GM23338 (cell line): ENCODE results near the gene VSIR. TPM values are rescaled to one million over a fixed set of nuclear protein-coding genes. Genes with fewer than 3 reads are reported as not detected.

ENCODE experiments used
- ATAC-seq: fragments of 200-7000 bp; cut with Tn5 transposase; 3 replicates; pipeline ENCODE4 v1.9.1; 2020
- DNase-seq: peaks from one replicate; pipeline ENCODE4 v3.0.0-alpha.2; 2015; ENCODE audit warnings: low spot score
- H2AFZ ChIP-seq: fragments of 200-600 bp; sonication (generic); 2 replicates; pipeline ENCODE4 v1.8.0; 2016; ENCODE audit warnings: antibody characterized with exemption, mild to moderate bottlenecking, moderate library complexity
- H3F3A ChIP-seq: fragments of 200-600 bp; sonication (generic); replicated peaks from 2 replicates; pipeline ENCODE4 v1.8.0; 2017; ENCODE audit warnings: antibody characterized with exemption, mixed run types, low read depth
- H3K27ac ChIP-seq: fragments of 200-600 bp; sonication (generic); 2 replicates; pipeline ENCODE4 v1.6.1; 2016; ENCODE audit warnings: low read depth
- H3K27me3 ChIP-seq: fragments of 200-600 bp; sonication (generic); 2 replicates; pipeline ENCODE4 v1.8.0; 2016; ENCODE audit warnings: mild to moderate bottlenecking, mixed run types, moderate library complexity; ENCODE audit not compliant: insufficient read depth
- H3K36me3 ChIP-seq: fragments of 200-600 bp; sonication (generic); 2 replicates; pipeline ENCODE4 v1.8.0; 2016; ENCODE audit warnings: mild to moderate bottlenecking; ENCODE audit not compliant: insufficient read depth
- H3K4me1 ChIP-seq: fragments of 200-600 bp; sonication (generic); 2 replicates; pipeline ENCODE4 v1.8.0; 2016; ENCODE audit warnings: mild to moderate bottlenecking, moderate library complexity; ENCODE audit not compliant: insufficient read depth
- H3K4me2 ChIP-seq: fragments of 200-600 bp; sonication (generic); 2 replicates; pipeline ENCODE4 v1.7.1; 2017; ENCODE audit warnings: mixed run types
- H3K4me3 ChIP-seq: fragments of 200-600 bp; sonication (generic); 2 replicates; pipeline ENCODE4 v1.6.1; 2016; ENCODE audit warnings: mixed run types
- H3K79me2 ChIP-seq: fragments of 200-600 bp; sonication (generic); replicated peaks from 2 replicates; pipeline ENCODE4 v1.8.0; 2017; ENCODE audit warnings: mild to moderate bottlenecking; ENCODE audit not compliant: insufficient read depth
- H3K9me2 ChIP-seq: fragments of 200-600 bp; sonication (generic); 2 replicates; pipeline ENCODE4 v1.8.0; 2017; ENCODE audit not compliant: insufficient read depth
- H4K20me1 ChIP-seq: fragments of 200-600 bp; sonication (generic); replicated peaks from 2 replicates; pipeline ENCODE4 v1.8.0; 2017; ENCODE audit warnings: mild to moderate bottlenecking; ENCODE audit not compliant: insufficient read depth
- H3K27ac Mint-ChIP-seq: 2 replicates; pipeline ENCODE4 v1.8.0; 2020; ENCODE audit warnings: inconsistent platforms, mild to moderate bottlenecking, moderate library complexity, mixed read lengths
- H3K27me3 Mint-ChIP-seq: 3 replicates; pipeline ENCODE4 v1.8.0; 2022; ENCODE audit warnings: low read depth, mild to moderate bottlenecking, moderate library complexity, mixed read lengths, inconsistent platforms; ENCODE audit not compliant: insufficient read depth, poor library complexity
- H3K36me3 Mint-ChIP-seq: 3 replicates; pipeline ENCODE4 v1.8.0; 2021; ENCODE audit warnings: low read depth, mild to moderate bottlenecking, inconsistent platforms, moderate library complexity, mixed read lengths
- H3K4me1 Mint-ChIP-seq: 3 replicates; pipeline ENCODE4 v1.8.0; 2020; ENCODE audit warnings: mild to moderate bottlenecking, inconsistent platforms, mixed read lengths
- H3K4me3 Mint-ChIP-seq: 3 replicates; pipeline ENCODE4 v1.8.0; 2021; ENCODE audit warnings: moderate library complexity, mild to moderate bottlenecking, inconsistent platforms, mixed read lengths
- H3K9me3 Mint-ChIP-seq: 3 replicates; pipeline ENCODE4 v1.8.0; 2020; ENCODE audit warnings: moderate library complexity, mild to moderate bottlenecking, inconsistent platforms, mixed read lengths
- CREB1 ChIP-seq: fragments of 250-450 bp; sonication (Bioruptor Pico); IDR thresholded peaks from 2 replicates; pipeline ENCODE4 v1.5.0; 2020; ENCODE audit warnings: low read depth, mild to moderate bottlenecking, moderate library complexity
- EZH2 ChIP-seq: fragments of 200-600 bp; sonication (generic); IDR thresholded peaks from one replicate; pipeline ENCODE4 v1.8.0; 2017; ENCODE audit warnings: antibody characterized with exemption, mild to moderate bottlenecking, low read depth; ENCODE audit not compliant: unreplicated experiment
- EZH2phosphoT487 ChIP-seq: fragments of 200-600 bp; sonication (generic); IDR thresholded peaks from one replicate; pipeline ENCODE4 v1.8.1; 2018; ENCODE audit warnings: antibody characterized with exemption; ENCODE audit not compliant: unreplicated experiment
- JUNB ChIP-seq: IDR thresholded peaks from one replicate; pipeline ENCODE4 v1.6.1; 2016; ENCODE audit warnings: antibody characterized with exemption; ENCODE audit not compliant: unreplicated experiment
- NANOG ChIP-seq: IDR thresholded peaks from 2 replicates; pipeline ENCODE4 v1.6.1; 2016; ENCODE audit warnings: antibody characterized with exemption, borderline replicate concordance
- POLR2AphosphoS5 ChIP-seq: IDR thresholded peaks from 2 replicates; pipeline ENCODE4 v1.6.1; 2016; ENCODE audit warnings: antibody characterized with exemption, low read depth
- STAT1 ChIP-seq: IDR thresholded peaks from one replicate; pipeline ENCODE4 v1.6.1; 2016; ENCODE audit warnings: antibody characterized with exemption; ENCODE audit not compliant: unreplicated experiment
- ZNF114 ChIP-seq: fragments of 250-450 bp; sonication (Bioruptor Pico); IDR thresholded peaks from 2 replicates; pipeline ENCODE4 v1.5.0; 2020; ENCODE audit warnings: mild to moderate bottlenecking, moderate library complexity
- ZNF331 ChIP-seq: fragments of 250-450 bp; sonication (Bioruptor Pico); IDR thresholded peaks from 2 replicates; pipeline ENCODE4 v1.5.0; 2020; ENCODE audit warnings: low read depth, mild to moderate bottlenecking, moderate library complexity
- polyA plus RNA-seq: library from polyadenylated mRNA; unstranded; fragments of >200 nt; fragmentation: Nextera tagmentation; extraction: Ambion mirVana; gene quantifications from 2 replicates; pipeline ENCODE4 v1.2.1, GENCODE V29; 2016
- total RNA-seq: library from RNA; depleted of rRNA; stranded (reverse); fragments of >200 nt; shearing (Covaris generic); gene quantifications from 2 replicates; pipeline ENCODE4 v1.2.3, GENCODE V29; 2014
- TF ChIP-seq, protein P1 (sequence below): fragments of 250-450 bp; sonication (Bioruptor Pico); IDR thresholded peaks from 2 replicates; pipeline ENCODE4 v1.5.0; 2020; ENCODE audit warnings: mild to moderate bottlenecking, moderate library complexity
- TF ChIP-seq, protein P2 (sequence below): IDR thresholded peaks from one replicate; pipeline ENCODE4 v1.6.1; 2018; ENCODE audit warnings: antibody characterized with exemption; ENCODE audit not compliant: unreplicated experiment
- TF ChIP-seq, protein P3 (sequence below): IDR thresholded peaks from 2 replicates; pipeline ENCODE4 v1.6.1; 2016; ENCODE audit warnings: antibody characterized with exemption
- TF ChIP-seq, protein P4 (sequence below), 2 experiments: fragments of 200-600 bp in 1 of 2; sonication (generic) in 1 of 2; conservative IDR thresholded peaks; 2 replicates each; pipeline versions ENCODE4 v1.5.1 to v1.6.1; 2016 to 2017; ENCODE audit warnings: antibody characterized with exemption in 2 of 2, low read depth in 2 of 2, mild to moderate bottlenecking in 2 of 2, moderate library complexity in 1 of 2

Gene VSIR
- total and polyA plus RNA-seq, 2 experiments from 2014 or later = 0.10 to 0.74 TPM

DNA sequence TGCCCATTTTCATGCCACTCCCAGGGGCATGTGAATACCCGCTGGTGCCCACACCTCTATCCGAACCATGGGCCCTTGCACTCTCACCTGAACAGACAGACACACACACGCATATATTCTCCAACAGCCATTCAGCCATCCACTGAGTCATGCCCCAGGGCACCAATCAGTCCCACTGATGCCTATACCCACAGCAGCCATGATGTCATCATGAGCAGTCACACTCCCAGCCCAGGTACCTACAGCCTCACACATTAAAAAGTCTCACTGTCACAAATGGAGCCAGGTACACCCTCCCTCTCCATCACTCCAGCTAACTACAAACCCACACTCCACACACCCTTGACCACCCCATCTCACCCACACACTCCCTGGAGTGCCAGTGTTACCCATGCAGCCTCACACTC, 12.2 kb downstream of the VSIR start:
- no peaks in the 10 kb centered on the region for H3K79me2 ChIP-seq
- H3K4me3 ChIP-seq = no peak overlapping the region
- Mint-ChIP-seq H3K9me3 (no peaks in the 10 kb centered on the region), H3K36me3 (no peaks in the 10 kb centered on the region), H3K4me3 (no peak overlapping the region), H3K27ac (no peak overlapping the region), H3K4me1 (peaks cover 14% of the 10 kb centered on the region), H3K27me3 (peaks cover 8% of the 10 kb centered on the region)
- no peaks in the 10 kb centered on the region for H3K9me2 ChIP-seq
- TF ChIP-seq NANOG (no peak), CREB1 (CRISPR knock-in tag) (no peak), STAT1 (no peak), POLR2AphosphoS5 (no peak), ZNF114 (CRISPR knock-in tag) (no peak), EZH2phosphoT487 (no peak), JUNB (no peak), EZH2 (no peak), ZNF331 (CRISPR knock-in tag) (no peak)
- TF ChIP-seq, protein P1, sequence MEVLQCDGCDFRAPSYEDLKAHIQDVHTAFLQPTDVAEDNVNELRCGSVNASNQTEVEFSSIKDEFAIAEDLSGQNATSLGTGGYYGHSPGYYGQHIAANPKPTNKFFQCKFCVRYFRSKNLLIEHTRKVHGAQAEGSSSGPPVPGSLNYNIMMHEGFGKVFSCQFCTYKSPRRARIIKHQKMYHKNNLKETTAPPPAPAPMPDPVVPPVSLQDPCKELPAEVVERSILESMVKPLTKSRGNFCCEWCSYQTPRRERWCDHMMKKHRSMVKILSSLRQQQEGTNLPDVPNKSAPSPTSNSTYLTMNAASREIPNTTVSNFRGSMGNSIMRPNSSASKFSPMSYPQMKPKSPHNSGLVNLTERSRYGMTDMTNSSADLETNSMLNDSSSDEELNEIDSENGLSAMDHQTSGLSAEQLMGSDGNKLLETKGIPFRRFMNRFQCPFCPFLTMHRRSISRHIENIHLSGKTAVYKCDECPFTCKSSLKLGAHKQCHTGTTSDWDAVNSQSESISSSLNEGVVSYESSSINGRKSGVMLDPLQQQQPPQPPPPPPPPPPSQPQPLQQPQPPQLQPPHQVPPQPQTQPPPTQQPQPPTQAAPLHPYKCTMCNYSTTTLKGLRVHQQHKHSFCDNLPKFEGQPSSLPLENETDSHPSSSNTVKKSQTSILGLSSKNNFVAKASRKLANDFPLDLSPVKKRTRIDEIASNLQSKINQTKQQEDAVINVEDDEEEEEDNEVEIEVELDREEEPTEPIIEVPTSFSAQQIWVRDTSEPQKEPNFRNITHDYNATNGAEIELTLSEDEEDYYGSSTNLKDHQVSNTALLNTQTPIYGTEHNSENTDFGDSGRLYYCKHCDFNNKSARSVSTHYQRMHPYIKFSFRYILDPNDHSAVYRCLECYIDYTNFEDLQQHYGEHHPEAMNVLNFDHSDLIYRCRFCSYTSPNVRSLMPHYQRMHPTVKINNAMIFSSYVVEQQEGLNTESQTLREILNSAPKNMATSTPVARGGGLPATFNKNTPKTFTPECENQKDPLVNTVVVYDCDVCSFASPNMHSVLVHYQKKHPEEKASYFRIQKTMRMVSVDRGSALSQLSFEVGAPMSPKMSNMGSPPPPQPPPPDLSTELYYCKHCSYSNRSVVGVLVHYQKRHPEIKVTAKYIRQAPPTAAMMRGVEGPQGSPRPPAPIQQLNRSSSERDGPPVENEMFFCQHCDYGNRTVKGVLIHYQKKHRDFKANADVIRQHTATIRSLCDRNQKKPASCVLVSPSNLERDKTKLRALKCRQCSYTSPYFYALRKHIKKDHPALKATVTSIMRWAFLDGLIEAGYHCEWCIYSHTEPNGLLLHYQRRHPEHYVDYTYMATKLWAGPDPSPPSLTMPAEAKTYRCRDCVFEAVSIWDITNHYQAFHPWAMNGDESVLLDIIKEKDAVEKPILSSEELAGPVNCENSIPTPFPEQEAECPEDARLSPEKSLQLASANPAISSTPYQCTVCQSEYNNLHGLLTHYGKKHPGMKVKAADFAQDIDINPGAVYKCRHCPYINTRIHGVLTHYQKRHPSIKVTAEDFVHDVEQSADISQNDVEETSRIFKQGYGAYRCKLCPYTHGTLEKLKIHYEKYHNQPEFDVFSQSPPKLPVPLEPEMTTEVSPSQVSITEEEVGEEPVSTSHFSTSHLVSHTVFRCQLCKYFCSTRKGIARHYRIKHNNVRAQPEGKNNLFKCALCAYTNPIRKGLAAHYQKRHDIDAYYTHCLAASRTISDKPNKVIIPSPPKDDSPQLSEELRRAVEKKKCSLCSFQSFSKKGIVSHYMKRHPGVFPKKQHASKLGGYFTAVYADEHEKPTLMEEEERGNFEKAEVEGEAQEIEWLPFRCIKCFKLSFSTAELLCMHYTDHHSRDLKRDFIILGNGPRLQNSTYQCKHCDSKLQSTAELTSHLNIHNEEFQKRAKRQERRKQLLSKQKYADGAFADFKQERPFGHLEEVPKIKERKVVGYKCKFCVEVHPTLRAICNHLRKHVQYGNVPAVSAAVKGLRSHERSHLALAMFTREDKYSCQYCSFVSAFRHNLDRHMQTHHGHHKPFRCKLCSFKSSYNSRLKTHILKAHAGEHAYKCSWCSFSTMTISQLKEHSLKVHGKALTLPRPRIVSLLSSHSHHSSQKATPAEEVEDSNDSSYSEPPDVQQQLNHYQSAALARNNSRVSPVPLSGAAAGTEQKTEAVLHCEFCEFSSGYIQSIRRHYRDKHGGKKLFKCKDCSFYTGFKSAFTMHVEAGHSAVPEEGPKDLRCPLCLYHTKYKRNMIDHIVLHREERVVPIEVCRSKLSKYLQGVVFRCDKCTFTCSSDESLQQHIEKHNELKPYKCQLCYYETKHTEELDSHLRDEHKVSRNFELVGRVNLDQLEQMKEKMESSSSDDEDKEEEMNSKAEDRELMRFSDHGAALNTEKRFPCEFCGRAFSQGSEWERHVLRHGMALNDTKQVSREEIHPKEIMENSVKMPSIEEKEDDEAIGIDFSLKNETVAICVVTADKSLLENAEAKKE (CRISPR knock-in tag) = no peak
- TF ChIP-seq, protein P2, sequence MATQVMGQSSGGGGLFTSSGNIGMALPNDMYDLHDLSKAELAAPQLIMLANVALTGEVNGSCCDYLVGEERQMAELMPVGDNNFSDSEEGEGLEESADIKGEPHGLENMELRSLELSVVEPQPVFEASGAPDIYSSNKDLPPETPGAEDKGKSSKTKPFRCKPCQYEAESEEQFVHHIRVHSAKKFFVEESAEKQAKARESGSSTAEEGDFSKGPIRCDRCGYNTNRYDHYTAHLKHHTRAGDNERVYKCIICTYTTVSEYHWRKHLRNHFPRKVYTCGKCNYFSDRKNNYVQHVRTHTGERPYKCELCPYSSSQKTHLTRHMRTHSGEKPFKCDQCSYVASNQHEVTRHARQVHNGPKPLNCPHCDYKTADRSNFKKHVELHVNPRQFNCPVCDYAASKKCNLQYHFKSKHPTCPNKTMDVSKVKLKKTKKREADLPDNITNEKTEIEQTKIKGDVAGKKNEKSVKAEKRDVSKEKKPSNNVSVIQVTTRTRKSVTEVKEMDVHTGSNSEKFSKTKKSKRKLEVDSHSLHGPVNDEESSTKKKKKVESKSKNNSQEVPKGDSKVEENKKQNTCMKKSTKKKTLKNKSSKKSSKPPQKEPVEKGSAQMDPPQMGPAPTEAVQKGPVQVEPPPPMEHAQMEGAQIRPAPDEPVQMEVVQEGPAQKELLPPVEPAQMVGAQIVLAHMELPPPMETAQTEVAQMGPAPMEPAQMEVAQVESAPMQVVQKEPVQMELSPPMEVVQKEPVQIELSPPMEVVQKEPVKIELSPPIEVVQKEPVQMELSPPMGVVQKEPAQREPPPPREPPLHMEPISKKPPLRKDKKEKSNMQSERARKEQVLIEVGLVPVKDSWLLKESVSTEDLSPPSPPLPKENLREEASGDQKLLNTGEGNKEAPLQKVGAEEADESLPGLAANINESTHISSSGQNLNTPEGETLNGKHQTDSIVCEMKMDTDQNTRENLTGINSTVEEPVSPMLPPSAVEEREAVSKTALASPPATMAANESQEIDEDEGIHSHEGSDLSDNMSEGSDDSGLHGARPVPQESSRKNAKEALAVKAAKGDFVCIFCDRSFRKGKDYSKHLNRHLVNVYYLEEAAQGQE = no peak
- TF ChIP-seq, protein P3, sequence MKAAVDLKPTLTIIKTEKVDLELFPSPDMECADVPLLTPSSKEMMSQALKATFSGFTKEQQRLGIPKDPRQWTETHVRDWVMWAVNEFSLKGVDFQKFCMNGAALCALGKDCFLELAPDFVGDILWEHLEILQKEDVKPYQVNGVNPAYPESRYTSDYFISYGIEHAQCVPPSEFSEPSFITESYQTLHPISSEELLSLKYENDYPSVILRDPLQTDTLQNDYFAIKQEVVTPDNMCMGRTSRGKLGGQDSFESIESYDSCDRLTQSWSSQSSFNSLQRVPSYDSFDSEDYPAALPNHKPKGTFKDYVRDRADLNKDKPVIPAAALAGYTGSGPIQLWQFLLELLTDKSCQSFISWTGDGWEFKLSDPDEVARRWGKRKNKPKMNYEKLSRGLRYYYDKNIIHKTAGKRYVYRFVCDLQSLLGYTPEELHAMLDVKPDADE = no peak
- TF ChIP-seq, protein P4, sequence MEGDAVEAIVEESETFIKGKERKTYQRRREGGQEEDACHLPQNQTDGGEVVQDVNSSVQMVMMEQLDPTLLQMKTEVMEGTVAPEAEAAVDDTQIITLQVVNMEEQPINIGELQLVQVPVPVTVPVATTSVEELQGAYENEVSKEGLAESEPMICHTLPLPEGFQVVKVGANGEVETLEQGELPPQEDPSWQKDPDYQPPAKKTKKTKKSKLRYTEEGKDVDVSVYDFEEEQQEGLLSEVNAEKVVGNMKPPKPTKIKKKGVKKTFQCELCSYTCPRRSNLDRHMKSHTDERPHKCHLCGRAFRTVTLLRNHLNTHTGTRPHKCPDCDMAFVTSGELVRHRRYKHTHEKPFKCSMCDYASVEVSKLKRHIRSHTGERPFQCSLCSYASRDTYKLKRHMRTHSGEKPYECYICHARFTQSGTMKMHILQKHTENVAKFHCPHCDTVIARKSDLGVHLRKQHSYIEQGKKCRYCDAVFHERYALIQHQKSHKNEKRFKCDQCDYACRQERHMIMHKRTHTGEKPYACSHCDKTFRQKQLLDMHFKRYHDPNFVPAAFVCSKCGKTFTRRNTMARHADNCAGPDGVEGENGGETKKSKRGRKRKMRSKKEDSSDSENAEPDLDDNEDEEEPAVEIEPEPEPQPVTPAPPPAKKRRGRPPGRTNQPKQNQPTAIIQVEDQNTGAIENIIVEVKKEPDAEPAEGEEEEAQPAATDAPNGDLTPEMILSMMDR (conservative IDR thresholded peaks at IDR 0.05; ENCODE audit: low read depth in 2 of 2) = no peak
- H3K27me3 ChIP-seq = no peaks in the 10 kb centered on the region
- H3F3A ChIP-seq = no peaks in the 10 kb centered on the region
- no peak for DNase-seq
- H4K20me1 ChIP-seq = no peaks in the 10 kb centered on the region
- no peak overlapping the region for H3K4me2 ChIP-seq
- ATAC-seq = no peak
- peaks cover 5% of the 10 kb centered on the region; the same call in 1 of the 2 replicates for H3K4me1 ChIP-seq
- H2AFZ ChIP-seq = no peak overlapping the region
- H3K36me3 ChIP-seq = no peaks in the 10 kb centered on the region
- no peak overlapping the region for H3K27ac ChIP-seq
